ENCODE measurements around the gene AZIN2. TPM values are rescaled to one million over a fixed set of nuclear protein-coding genes. Genes with fewer than 3 reads are reported as not detected.

The AZIN2 gene
- total and polyA plus RNA-seq, 2 of the 13 experiments (the other 11 are each of a cell fraction or from before 2014, with no cell fraction given): 1.7 to 3.5 TPM

- TF ChIP-seq, protein P1, sequence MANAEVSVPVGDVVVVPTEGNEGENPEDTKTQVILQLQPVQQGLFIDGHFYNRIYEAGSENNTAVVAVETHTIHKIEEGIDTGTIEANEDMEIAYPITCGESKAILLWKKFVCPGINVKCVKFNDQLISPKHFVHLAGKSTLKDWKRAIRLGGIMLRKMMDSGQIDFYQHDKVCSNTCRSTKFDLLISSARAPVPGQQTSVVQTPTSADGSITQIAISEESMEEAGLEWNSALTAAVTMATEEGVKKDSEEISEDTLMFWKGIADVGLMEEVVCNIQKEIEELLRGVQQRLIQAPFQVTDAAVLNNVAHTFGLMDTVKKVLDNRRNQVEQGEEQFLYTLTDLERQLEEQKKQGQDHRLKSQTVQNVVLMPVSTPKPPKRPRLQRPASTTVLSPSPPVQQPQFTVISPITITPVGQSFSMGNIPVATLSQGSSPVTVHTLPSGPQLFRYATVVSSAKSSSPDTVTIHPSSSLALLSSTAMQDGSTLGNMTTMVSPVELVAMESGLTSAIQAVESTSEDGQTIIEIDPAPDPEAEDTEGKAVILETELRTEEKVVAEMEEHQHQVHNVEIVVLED (CRISPR knock-in tag; IDR thresholded peaks at IDR 0.05; ENCODE audit: borderline replicate concordance): peak; percentile 54; the same call in 1 of the 2 replicates
- TF ChIP-seq ZNF580 (CRISPR knock-in tag; IDR thresholded peaks at IDR 0.05; ENCODE audit: borderline replicate concordance, low read depth) (peak; percentile 29; the same call in 1 of the 2 replicates), ZNF607 (CRISPR knock-in tag; IDR thresholded peaks at IDR 0.05; ENCODE audit: borderline replicate concordance) (peak; percentile 33; the same call in 1 of the 2 replicates), CHCHD3 (CRISPR knock-in tag; IDR thresholded peaks at IDR 0.05) (no peak), ZNF691 (CRISPR knock-in tag; IDR thresholded peaks at IDR 0.05; ENCODE audit: borderline replicate concordance, low read depth) (peak; percentile 68; the same call in 1 of the 2 replicates), JUNB (CRISPR knock-in tag; IDR thresholded peaks at IDR 0.05; ENCODE audit: borderline replicate concordance) (no peak), IKZF5 (CRISPR knock-in tag; IDR thresholded peaks at IDR 0.05) (no peak; the same call in 1 of the 2 replicates), MIER3 (CRISPR knock-in tag; IDR thresholded peaks at IDR 0.05; ENCODE audit: borderline replicate concordance) (0 out of 2 replicates have a peak, but pooled peaks have one; percentile 34), TRAFD1 (CRISPR knock-in tag; IDR thresholded peaks at IDR 0.05; ENCODE audit: borderline replicate concordance) (no peak), RFX1 (IDR thresholded peaks at IDR 0.05) (peak; percentile 91), TAF1 (CRISPR knock-in tag; IDR thresholded peaks at IDR 0.05) (peak; percentile 70)
- TF ChIP-seq, protein P2, sequence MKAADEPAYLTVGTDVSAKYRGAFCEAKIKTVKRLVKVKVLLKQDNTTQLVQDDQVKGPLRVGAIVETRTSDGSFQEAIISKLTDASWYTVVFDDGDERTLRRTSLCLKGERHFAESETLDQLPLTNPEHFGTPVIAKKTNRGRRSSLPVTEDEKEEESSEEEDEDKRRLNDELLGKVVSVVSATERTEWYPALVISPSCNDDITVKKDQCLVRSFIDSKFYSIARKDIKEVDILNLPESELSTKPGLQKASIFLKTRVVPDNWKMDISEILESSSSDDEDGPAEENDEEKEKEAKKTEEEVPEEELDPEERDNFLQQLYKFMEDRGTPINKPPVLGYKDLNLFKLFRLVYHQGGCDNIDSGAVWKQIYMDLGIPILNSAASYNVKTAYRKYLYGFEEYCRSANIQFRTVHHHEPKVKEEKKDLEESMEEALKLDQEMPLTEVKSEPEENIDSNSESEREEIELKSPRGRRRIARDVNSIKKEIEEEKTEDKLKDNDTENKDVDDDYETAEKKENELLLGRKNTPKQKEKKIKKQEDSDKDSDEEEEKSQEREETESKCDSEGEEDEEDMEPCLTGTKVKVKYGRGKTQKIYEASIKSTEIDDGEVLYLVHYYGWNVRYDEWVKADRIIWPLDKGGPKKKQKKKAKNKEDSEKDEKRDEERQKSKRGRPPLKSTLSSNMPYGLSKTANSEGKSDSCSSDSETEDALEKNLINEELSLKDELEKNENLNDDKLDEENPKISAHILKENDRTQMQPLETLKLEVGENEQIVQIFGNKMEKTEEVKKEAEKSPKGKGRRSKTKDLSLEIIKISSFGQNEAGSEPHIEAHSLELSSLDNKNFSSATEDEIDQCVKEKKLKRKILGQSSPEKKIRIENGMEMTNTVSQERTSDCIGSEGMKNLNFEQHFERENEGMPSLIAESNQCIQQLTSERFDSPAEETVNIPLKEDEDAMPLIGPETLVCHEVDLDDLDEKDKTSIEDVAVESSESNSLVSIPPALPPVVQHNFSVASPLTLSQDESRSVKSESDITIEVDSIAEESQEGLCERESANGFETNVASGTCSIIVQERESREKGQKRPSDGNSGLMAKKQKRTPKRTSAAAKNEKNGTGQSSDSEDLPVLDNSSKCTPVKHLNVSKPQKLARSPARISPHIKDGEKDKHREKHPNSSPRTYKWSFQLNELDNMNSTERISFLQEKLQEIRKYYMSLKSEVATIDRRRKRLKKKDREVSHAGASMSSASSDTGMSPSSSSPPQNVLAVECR (CRISPR knock-in tag; IDR thresholded peaks at IDR 0.05; ENCODE audit: borderline replicate concordance): peak; percentile 80; the same call in 1 of the 2 replicates
- TF ChIP-seq, protein P3, sequence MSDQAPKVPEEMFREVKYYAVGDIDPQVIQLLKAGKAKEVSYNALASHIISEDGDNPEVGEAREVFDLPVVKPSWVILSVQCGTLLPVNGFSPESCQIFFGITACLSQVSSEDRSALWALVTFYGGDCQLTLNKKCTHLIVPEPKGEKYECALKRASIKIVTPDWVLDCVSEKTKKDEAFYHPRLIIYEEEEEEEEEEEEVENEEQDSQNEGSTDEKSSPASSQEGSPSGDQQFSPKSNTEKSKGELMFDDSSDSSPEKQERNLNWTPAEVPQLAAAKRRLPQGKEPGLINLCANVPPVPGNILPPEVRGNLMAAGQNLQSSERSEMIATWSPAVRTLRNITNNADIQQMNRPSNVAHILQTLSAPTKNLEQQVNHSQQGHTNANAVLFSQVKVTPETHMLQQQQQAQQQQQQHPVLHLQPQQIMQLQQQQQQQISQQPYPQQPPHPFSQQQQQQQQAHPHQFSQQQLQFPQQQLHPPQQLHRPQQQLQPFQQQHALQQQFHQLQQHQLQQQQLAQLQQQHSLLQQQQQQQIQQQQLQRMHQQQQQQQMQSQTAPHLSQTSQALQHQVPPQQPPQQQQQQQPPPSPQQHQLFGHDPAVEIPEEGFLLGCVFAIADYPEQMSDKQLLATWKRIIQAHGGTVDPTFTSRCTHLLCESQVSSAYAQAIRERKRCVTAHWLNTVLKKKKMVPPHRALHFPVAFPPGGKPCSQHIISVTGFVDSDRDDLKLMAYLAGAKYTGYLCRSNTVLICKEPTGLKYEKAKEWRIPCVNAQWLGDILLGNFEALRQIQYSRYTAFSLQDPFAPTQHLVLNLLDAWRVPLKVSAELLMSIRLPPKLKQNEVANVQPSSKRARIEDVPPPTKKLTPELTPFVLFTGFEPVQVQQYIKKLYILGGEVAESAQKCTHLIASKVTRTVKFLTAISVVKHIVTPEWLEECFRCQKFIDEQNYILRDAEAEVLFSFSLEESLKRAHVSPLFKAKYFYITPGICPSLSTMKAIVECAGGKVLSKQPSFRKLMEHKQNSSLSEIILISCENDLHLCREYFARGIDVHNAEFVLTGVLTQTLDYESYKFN (CRISPR knock-in tag; conservative IDR thresholded peaks at IDR 0.05): 0 out of 2 replicates have a peak, but pooled peaks have one; percentile 9
These were observed at the start of gene AZIN2 (continued) for GRCh38 chr1:33080885-33081553.

Measured in HepG2 (cell line).